ENCODE results near the gene STRIP2. TPM values are rescaled to one million over a fixed set of nuclear protein-coding genes. Genes with fewer than 3 reads are reported as not detected.
"Not testable (repeated sequence)": the region's sequence is repeated elsewhere in the genome, so short reads cannot be mapped to it uniquely, and the experiment has no call there.

Gene STRIP2
- total and polyA plus RNA-seq, 9 donors = 0.12 to 1.6 (median 0.92) TPM

GRCh38 chr7:129479831-129480230 lies 45.6 kb downstream of the STRIP2 start:
- no peaks in the 10 kb centered on the region for H3K4me1 ChIP-seq (ENCODE audit: insufficient read depth)
- intact Hi-C loops (cut with DNase I) = loop anchor here in 3 of 4 donors (10.0 kb wide), 2 partner anchors 115 to 265 kb away; no protein-coding TSS in a partner anchor
- peaks cover 0 to 4% of the 10 kb centered on the region in 2 donors for H3K9me3 ChIP-seq
- H3K27me3 ChIP-seq = no peaks in the 10 kb centered on the region
- no peak overlapping the region for H3K4me3 ChIP-seq
- no peaks in the 10 kb centered on the region for H3K36me3 ChIP-seq
- no peak for DNase-seq
- 72 to 74% (median 73%) methylated on average over 1 of the region's 1 CpG for WGBS, 3 donors
- H3K27ac ChIP-seq = no peak overlapping the region
- no peak for TF ChIP-seq CTCF (IDR thresholded peaks at IDR 0.05)
- TF ChIP-seq EP300 (IDR thresholded peaks at IDR 0.05) = no peak
- no peak for TF ChIP-seq POLR2A (IDR thresholded peaks at IDR 0.05)

GRCh38 chr7:129480674-129481363 lies 46.6 kb downstream of the STRIP2 start:
- Histone ChIP-seq H3K27ac (no peak overlapping the region), H3K36me3 (no peaks in the 10 kb centered on the region), H3K27me3 (no peaks in the 10 kb centered on the region), H3K4me3 (no peak overlapping the region), H3K4me1 (ENCODE audit: insufficient read depth) (no peaks in the 10 kb centered on the region), H3K9me3 (peaks cover 0 to 4% of the 10 kb centered on the region in 2 donors)
- TF ChIP-seq POLR2A (IDR thresholded peaks at IDR 0.05) = no peak
- TF ChIP-seq EP300 (IDR thresholded peaks at IDR 0.05) = no peak
- TF ChIP-seq CTCF (IDR thresholded peaks at IDR 0.05) = no peak
- DNase-seq = no peak
- intact Hi-C loops (cut with DNase I) = no loop called here
- 92 to 96% (median 93%) methylated on average over 6 of the region's 6 CpGs for WGBS, 3 donors

GRCh38 chr7:129481376-129481775 lies 47.1 kb downstream of the STRIP2 start:
- intact Hi-C loops (cut with DNase I); H3K27ac ChIP-seq; DNase-seq; H3K9me3 ChIP-seq; H3K4me3 ChIP-seq; H3K36me3 ChIP-seq; H3K27me3 ChIP-seq; H3K4me1 ChIP-seq (ENCODE audit: insufficient read depth): not testable (repeated sequence)
- 94 to 98% (median 97%) methylated on average over 6 of the region's 6 CpGs for WGBS, 3 donors

- DNase-seq = no peak
- no peak overlapping the region for H3K4me3 ChIP-seq
- H3K27me3 ChIP-seq = no peaks in the 10 kb centered on the region
- intact Hi-C loops (cut with DNase I) = no loop called here
- H3K4me1 ChIP-seq (ENCODE audit: insufficient read depth) = no peaks in the 10 kb centered on the region
- H3K36me3 ChIP-seq = no peaks in the 10 kb centered on the region
- peaks cover 0 to 4% of the 10 kb centered on the region in 2 donors for H3K9me3 ChIP-seq
- TF ChIP-seq EP300 (IDR thresholded peaks at IDR 0.05) (no peak), CTCF (IDR thresholded peaks at IDR 0.05) (no peak)
- H3K27ac ChIP-seq = no peak overlapping the region
- 91 to 92% (median 92%) methylated on average over 8 of the region's 8 CpGs for WGBS, 3 donors
Measured at GRCh38 chr7:129482781-129483180, 48.5 kb downstream of the STRIP2 start.

- H3K9me3 ChIP-seq = no peaks in the 10 kb centered on the region
- H3K4me3 ChIP-seq = no peak overlapping the region
- H3K4me1 ChIP-seq (ENCODE audit: insufficient read depth) = no peaks in the 10 kb centered on the region
- DNase-seq = no peak
- H3K36me3 ChIP-seq = no peaks in the 10 kb centered on the region
- H3K27me3 ChIP-seq = no peaks in the 10 kb centered on the region
- intact Hi-C loops (cut with DNase I) = no loop called here
- no peak overlapping the region for H3K27ac ChIP-seq
- 16 to 24% (median 17%) methylated on average over 3 of the region's 3 CpGs for whole genome bisulfite sequencing, 3 donors
- no peak for TF ChIP-seq CTCF (IDR thresholded peaks at IDR 0.05)
- TF ChIP-seq EP300 (IDR thresholded peaks at IDR 0.05) = no peak
- no peak for TF ChIP-seq POLR2A (IDR thresholded peaks at IDR 0.05)
Measured at GRCh38 chr7:129489491-129489890, 55.3 kb downstream of the STRIP2 start.

All from ovary (tissue), 9 donors.